ENCODE results near the gene SMPD3. TPM values are rescaled to one million over a fixed set of nuclear protein-coding genes. Genes with fewer than 3 reads are reported as not detected.

Gene SMPD3
- total and polyA plus RNA-seq, 2 of the 4 experiments (the other 2 are of a cell fraction): not detected

DNA sequence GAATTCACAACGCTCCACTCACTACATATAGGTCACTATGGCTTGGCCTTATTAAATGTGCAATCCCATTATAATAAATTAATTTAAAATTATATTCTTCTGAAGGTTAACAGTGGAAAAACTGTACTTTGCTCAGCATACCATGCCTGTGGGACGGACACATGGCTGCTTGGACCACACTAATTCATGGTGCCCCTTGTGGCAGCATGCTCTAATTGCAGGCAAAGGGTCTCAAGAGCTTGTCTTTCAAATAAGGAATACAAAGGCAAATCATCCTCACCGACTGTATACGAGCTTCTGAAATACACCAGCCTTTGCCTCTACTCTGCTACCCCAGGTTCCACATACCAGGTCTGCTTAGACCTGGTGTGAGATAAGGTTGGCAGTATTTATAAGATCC is 11.7 kb downstream of the SMPD3 start:
- no peak overlapping the region for H4K8ac ChIP-seq (ENCODE audit: low read depth in 2 of 2, low read length in 2 of 2)
- H3K18ac ChIP-seq (ENCODE audit: low read depth, low read length): no peak overlapping the region
- no peak overlapping the region for H2BK120ac ChIP-seq (ENCODE audit: low read depth, low read length)
- H4K91ac ChIP-seq (ENCODE audit: insufficient read depth, low read depth, low read length): no peak overlapping the region
- no peak overlapping the region for H3K23ac ChIP-seq (ENCODE audit: low read depth, low read length)
- no peak overlapping the region for H2BK15ac ChIP-seq (ENCODE audit: low read depth, low read length)
- ChIA-PET CTCF (no interaction called here), POLR2A (ENCODE audit: unreplicated experiment) (no interaction called here)
- no peaks in the 10 kb centered on the region for H3K36me3 ChIP-seq (ENCODE audit: control insufficient read depth, insufficient read depth, low read length)
- H2BK5ac ChIP-seq (ENCODE audit: low read depth, low read length, poor library complexity, severe bottlenecking): no peak overlapping the region
- no peak overlapping the region for H3K56ac ChIP-seq (ENCODE audit: extremely low read depth, insufficient read depth, low read length)
- H4K20me1 ChIP-seq (ENCODE audit: insufficient read depth, low read length): no peaks in the 10 kb centered on the region
- H3K4me1 ChIP-seq (ENCODE audit: control insufficient read depth, insufficient read depth, low read length): no peaks in the 10 kb centered on the region
- in situ Hi-C loops (cut with MboI; ENCODE audit: low sequenced_read_pairs) (no loop called here), dilution Hi-C loops (cut with HindIII; ENCODE audit: low sequenced_read_pairs, unreplicated experiment) (no loop called here), intact Hi-C loops (cut with micrococcal nuclease) (no loop called here)
- no peak overlapping the region for H2AK5ac ChIP-seq (ENCODE audit: low read depth, low read length)
- no peak overlapping the region for H3K4me3 ChIP-seq (ENCODE audit: insufficient read depth, low read depth, low read length)
- H3K27me3 ChIP-seq (ENCODE audit: control insufficient read depth, insufficient read depth, low read length): peaks cover 20% of the 10 kb centered on the region
- no peak overlapping the region for H3K4ac ChIP-seq (ENCODE audit: low read depth, low read length)
- TF ChIP-seq BHLHE40 (IDR thresholded peaks at IDR 0.05; ENCODE audit: low read depth, low read length) (no peak), CHD1 (IDR thresholded peaks at IDR 0.05; ENCODE audit: low read depth, low read length) (no peak), FOS (IDR thresholded peaks at IDR 0.05; ENCODE audit: low read depth, low read length) (no peak), RFX5 (IDR thresholded peaks at IDR 0.05; ENCODE audit: low read depth, low read length) (no peak), NFE2L2 (IDR thresholded peaks at IDR 0.05; ENCODE audit: low read depth, low read length) (no peak), MAFK (IDR thresholded peaks at IDR 0.05; ENCODE audit: low read depth, low read length) (no peak), SMC3 (IDR thresholded peaks at IDR 0.05; ENCODE audit: low read depth, low read length) (no peak), CEBPB (IDR thresholded peaks at IDR 0.05; ENCODE audit: low read depth, low read length) (no peak), POLR2A (IDR thresholded peaks at IDR 0.05; ENCODE audit: low read depth, low read length) (no peak), MAZ (IDR thresholded peaks at IDR 0.05; ENCODE audit: borderline replicate concordance, low read depth, low read length) (no peak), RCOR1 (IDR thresholded peaks at IDR 0.05; ENCODE audit: insufficient replicate concordance, low read length) (no peak), RAD21 (IDR thresholded peaks at IDR 0.05; ENCODE audit: low read length) (no peak), ELK1 (IDR thresholded peaks at IDR 0.05; ENCODE audit: borderline replicate concordance, low read depth, low read length) (no peak), USF2 (IDR thresholded peaks at IDR 0.05; ENCODE audit: low read depth, low read length) (no peak), MXI1 (IDR thresholded peaks at IDR 0.05; ENCODE audit: borderline replicate concordance, low read depth, low read length) (no peak)
- TF ChIP-seq, protein P1, sequence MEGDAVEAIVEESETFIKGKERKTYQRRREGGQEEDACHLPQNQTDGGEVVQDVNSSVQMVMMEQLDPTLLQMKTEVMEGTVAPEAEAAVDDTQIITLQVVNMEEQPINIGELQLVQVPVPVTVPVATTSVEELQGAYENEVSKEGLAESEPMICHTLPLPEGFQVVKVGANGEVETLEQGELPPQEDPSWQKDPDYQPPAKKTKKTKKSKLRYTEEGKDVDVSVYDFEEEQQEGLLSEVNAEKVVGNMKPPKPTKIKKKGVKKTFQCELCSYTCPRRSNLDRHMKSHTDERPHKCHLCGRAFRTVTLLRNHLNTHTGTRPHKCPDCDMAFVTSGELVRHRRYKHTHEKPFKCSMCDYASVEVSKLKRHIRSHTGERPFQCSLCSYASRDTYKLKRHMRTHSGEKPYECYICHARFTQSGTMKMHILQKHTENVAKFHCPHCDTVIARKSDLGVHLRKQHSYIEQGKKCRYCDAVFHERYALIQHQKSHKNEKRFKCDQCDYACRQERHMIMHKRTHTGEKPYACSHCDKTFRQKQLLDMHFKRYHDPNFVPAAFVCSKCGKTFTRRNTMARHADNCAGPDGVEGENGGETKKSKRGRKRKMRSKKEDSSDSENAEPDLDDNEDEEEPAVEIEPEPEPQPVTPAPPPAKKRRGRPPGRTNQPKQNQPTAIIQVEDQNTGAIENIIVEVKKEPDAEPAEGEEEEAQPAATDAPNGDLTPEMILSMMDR (conservative IDR thresholded peaks at IDR 0.05; ENCODE audit: low read depth, low read length): no peak
- H3K9ac ChIP-seq (ENCODE audit: low read depth, low read length): no peak overlapping the region
- no peaks in the 10 kb centered on the region for H3K9me1 ChIP-seq (ENCODE audit: insufficient read depth, low read length)
- no peak overlapping the region for H3K4me2 ChIP-seq (ENCODE audit: low read depth, low read length)
- ATAC-seq (ENCODE audit: low read depth) (no peak), DNase-seq (no peak)
- no peaks in the 10 kb centered on the region for H3K79me1 ChIP-seq (ENCODE audit: low read depth in 1 of 2, low read length in 2 of 2)
- H4K5ac ChIP-seq (ENCODE audit: low read depth, low read length): no peak overlapping the region
- 29% methylated on average over 1 of the region's 4 CpGs; no CpG with 5 or more reads in 1 of the 2 experiments for WGBS, 2 experiments (ENCODE audit: extremely low coverage in 2 of 2, insufficient read length in 1 of 2)
- H2BK20ac ChIP-seq (ENCODE audit: low read depth, low read length): no peak overlapping the region
- H3K14ac ChIP-seq (replicated peaks; ENCODE audit: low read depth, low read length): no peak overlapping the region
- peaks cover 4% of the 10 kb centered on the region for H3K9me3 ChIP-seq (ENCODE audit: control insufficient read depth, insufficient read depth, low read length)
- no TSS peak for BruUV-seq (replicated peaks)
- no peak overlapping the region for H3K27ac ChIP-seq (ENCODE audit: insufficient read depth, low read length)
- H2AFZ ChIP-seq (replicated peaks; ENCODE audit: low read length, poor library complexity): no peak overlapping the region
- H2AK9ac ChIP-seq (replicated peaks; ENCODE audit: low read depth, low read length, poor library complexity): no peak overlapping the region

Measured in IMR-90 (cell line).